Activated CD4-positive, alpha-beta T cell treated with anti-CD3 and anti-CD28 coated beads, Interleukin-2, amount 50 U/mL, for 4 hours (primary cell): ENCODE data around the gene GALNT9.

Experiments used
- DNase-seq, 2 experiments: peaks; one replicate each; pipeline ENCODE4 v3.0.0-alpha.2; 2020

The GALNT9 gene

DNA sequence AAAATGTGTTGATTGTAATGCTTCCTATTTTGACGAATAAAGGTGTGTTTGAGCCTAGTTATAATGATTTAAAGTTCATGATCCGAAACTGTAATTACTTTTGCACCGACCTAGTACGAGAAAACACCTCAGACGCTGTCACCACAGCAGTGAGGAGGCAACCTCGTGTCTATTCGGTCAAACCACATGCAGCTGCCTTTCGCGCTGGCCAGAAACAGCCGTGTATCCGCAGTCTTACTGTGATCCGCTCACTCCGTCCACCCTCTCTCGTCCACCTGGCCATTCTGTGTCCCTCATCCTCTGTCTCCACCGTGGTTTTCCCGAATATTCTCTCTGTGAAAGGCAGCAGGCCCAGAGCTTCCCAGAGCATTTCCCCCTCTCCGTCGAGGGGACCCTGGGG, 118.1 kb downstream of the GALNT9 start:
- DNase-seq = no peak

DNA sequence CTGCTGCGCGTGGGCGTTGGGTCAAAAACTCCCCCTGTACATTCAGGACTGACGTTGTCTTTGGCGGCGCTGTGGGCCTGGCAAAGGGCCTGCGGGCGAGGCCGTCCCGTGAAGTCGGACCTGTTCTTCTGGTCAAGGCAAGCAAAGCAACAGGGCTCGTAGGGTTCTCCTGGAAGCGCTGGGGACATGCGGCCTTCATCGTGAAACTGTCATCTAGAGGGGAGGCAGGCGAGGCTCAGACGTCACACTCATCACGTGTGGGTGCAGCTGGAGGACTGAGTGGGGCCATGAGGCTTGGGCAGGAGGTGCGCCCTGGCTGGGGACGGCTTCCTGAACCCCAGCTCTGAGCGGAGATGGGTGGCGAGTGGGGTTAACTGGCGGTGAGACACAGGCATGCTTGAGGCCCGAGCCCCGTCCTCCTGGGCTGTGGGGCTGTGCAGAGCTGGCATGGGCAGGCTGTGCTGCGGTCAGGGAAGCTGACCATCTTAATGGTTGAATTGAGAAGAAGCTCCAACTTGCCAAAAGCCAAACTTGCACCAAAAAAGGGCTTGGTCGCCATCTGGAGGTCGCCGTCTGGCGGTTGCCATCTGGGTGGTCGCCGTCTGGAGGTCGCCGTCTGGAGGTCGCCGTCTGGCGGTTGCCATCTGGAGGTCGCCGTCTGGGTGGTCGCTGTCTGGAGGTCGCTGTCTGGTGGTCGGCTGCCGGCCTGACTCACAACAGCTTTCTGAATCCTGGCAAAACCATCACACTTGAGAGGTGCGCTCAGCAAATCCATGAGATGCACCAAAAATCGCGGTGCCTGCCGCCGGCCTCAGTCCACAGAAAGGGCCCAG, 119.0 kb downstream of the GALNT9 start:
- no peak for DNase-seq

DNA sequence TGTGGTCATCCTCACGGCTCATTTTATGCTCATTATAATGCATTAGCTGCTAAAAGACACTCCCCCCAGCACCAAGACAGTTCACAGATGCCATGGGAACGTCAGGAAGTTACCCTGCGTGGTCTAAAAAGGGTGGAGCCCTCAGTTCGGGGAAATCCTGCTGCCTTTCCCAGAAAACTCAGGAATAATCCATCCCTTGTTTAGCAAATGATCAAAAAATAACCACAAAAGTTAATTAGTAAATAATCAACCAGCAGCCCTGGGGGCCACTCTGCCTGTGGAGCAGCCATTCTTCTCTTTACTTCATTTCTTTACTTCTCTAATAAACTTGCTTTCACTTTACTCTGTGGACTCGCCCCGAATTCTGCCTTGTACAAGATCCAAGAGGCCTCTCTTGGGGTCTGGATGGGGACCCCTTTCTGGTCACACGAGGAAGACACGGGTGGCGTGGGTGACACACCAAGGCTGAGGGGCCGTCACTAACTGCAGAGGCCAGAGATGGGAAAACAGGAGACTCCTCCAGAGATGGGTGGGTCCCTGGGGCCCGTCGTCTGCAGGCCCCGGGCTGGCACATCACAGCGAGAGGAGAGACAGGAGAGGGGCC, 119.7 kb downstream of the GALNT9 start:
- DNase-seq = no peak

DNA sequence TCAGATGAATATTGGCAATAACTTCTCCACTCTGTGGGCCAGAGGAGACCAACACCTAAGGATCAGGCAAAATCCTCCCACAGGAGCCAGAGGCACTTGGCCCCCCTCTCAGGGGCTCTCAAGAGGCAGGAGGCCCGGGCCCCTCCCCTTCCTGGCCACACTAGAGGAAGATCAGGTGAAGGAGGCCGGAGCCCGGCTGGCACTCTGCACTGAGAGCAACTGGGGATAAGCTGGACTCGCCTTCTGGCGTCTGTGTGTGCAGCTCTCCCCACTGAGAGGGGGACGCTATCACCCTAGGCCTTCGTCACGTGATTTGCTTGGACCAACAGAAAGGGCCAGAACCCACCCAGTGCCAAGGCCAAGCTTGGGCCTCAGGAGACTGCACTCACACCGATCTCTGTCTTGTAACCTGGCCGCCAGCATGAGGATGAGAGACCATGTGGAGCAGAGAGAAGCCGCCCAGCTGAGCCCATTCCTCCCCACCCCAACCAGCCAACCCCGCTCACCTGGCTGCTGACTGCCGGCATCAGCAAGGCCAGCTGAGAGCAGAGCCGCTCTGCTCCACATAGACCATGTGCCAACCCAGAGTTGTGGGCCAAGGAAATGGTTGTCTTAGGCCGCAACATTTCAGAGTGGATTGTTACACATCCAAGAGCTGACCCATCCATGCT, 121.1 kb downstream of the GALNT9 start:
- DNase-seq = no peak

DNA sequence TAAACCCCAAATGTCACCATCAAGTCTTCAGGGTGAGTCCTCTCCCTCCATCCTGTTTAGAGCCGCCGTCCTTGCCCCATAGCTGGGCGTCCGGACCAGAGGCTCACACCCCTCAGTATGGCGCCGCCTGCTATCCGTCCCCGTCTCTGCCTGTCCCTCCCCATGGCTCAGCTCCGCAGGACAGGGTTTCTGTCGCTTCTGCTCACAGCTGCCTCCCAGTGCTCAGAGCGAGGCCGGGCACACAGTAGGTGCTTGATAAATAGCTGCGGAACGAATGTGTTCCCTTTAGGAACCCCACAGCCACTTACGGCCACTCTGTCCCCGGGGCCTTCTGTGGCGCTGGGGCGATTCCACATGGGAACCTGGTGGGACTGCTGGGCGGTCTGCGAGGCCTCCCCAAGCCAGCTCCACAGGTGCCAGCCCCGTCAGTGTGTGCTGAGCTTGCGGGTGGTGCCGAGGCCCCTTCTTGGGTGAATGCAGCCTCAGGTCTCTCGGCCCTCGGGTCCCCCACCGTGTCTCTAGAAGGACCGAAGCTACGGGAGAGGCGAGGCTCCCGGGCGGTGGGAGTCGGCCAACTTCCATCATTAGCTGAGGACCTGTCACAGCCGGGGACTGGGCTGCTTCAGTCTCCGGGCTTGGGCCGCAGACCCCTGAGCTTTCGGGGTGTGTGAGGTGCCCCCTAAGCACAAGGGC, 122.2 kb downstream of the GALNT9 start:
- no peak for DNase-seq

DNA sequence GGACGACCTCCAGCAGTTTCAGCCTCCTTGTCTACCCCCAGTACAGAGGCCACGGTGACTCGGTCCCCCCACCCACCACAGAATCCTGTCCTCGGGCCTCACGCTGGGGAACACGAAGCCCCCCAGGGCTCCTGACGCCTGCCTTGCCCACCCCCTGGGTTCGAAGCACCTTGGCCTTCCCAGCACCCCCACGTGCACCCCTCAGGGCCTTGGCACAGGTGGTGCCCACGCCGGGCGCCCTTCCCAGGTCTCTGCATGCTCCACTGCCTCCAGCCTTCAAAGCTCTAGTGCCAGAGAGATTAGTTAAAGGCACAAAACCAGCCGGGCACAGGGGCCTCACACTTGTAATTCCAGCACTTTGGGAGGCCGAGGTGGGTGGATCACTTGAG, 123.3 kb downstream of the GALNT9 start:
- no peak for DNase-seq

DNA sequence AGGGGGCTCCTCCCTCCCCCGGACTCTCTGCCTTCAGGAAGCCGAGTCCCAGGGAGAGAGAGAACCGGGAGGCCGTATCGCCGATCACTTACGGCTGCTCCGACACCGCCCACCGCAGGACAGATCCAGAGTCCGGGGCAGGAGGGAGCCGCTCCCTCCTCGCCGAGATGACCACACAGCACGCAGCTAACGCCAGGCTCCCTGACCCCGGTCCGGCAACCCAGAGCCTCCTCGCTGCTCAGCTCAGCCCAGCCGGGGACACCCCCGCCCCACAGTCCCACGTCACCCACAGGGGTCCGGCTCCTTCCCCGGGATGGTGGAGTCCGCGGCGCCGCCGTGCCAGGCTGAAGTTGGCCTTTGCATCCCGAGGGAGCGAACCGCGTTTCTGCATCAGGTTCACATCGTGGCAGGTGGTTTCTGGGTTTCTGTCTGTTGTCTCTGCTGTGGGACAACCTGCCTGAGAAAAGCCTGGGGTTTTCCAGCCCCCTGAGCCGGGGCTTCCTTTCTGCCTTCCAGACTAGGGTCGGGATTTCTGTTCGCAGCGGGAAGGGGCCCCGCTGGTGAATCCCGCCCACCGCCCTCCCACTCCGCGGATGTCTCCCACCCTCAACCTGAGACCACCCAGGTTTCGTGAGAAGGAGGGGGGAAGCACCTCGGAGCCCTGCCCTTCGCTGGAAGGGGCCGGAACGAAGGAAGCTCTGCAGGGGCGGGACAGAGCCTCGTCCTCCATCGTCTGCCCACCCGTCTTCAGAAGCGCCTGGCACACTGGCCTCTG, 123.9 kb downstream of the GALNT9 start:
- DNase-seq = no peak

DNA sequence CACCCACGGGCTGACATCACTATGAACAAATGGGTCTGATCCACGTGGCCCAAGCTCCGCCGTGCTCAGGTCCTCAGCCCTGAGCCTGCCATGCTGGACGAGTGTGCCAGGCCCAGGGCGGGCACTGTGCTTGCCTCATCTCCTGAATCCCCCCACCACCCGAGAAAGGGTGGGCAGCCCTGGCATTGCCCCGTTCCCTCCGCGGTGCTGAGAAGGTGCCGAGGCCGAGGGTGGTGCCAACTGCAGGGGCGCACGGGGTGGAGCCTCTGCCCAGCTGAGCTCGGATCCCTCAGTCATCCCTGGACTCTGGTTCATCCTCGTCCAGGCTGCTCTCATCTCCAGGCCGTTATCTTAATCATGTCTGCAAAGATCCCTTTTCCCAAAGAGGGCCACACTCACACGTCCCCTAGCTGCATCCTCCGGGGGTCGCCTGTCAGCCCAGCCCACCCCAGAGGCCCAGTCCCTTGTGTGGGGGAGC, 124.6 kb downstream of the GALNT9 start:
- no peak for DNase-seq

DNA sequence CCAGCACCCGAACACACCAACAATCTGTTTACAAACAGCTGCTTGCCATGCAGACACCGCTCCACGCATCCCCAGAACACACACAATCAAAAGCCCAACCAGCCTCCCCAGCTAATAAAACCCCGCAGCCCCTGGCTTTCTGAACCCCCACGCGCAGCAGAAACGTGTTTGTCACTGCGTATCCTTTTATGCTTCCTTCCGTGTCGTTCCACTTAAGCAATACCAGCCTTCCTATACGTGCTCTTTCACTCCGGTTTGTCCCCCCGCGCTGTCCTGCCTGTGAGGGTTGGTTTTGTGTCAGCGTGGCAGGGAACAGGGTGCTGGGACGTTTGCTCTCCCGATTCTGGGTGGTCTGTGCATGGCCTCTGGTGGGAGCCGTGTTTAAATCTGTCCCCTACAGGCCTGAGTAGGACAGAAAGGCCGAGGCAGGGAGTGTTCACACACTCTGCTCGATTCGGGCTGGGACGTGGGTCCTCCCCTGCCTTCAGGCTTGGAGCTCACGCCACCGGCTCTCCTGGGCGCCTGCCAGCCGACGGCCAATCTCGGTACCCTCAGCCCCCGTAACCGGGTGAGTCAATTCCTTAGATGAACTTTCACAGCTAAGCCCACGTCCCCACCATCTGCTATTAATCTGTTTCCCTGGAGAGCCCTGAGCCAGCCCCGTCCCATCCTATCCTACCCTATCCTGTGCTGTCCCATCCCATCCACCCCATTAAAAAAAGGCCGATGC, 125.2 kb downstream of the GALNT9 start:
- no peak for DNase-seq

DNA sequence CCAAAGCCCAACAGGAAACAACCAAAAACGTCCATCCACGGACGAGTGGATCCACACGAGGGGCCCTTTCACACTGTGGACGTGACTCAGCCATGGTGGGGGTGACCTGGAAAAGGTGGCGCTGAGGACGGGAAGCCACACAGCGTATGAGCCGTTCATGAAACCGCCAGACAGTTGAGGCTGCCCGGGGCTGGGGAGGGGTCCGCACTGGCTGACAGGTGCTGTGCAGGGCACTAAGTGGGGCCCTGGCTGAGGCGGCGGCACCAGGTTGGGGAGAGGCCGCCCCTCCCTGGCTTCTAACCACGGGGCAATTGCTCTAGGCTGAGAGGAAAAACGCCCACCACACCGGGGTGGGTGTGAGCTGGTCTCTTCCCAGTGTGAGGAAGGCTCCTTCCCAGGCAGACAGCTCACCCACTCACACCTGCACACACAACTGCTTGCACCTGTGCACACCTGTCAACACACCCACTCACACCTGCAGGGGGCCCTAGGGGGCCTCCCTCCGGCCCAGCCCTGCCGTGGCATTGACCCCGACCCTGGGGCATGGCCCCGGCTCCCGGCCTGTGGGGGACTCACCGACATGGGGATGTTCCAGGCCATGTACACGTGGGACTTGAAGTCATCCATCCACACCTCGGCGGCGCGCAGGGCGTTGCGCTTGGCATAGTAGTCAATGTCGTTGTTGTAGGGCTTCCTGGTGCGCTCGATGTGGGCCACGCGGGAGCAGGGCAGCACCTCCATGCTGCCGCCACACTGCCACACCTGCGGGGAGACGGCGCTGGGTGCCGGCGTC, 126.3 kb downstream of the GALNT9 start:
- DNase-seq = no peak

DNA sequence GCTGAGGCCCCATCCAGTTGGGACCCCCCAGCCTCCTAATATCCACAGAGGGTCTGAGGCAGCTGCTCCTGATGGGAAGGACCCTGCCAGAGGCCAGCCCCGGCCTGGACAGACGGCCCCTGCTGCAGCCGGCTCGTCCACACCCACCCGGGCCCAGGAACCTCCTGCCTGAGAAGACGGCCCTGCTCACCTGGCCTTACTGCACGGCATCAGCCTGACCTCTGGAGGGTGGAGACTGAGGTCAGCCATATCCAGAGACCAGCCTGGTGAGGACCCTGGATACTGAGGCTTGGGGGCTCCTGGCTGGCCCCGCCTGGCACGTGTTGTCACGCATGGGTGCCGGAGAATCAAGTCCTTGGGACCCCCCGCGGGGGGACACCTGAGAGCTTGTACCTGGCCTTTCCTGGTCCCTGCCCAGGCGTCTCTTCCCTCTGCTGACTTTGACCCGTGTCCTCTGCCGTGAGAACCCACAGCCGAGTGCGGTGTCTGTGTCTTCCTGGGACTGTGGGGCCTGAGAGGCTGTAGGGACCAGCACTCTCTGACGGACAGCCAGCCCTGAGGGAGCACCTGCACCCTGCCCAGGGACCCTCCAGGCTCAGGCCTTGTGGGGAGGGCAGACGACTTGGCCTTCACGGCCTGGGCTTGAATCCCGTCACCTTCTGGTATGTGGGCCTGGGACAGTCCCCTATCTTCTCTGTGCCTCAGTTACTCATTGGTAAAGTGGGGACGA, 127.8 kb downstream of the GALNT9 start:
- DNase-seq = no peak

DNA sequence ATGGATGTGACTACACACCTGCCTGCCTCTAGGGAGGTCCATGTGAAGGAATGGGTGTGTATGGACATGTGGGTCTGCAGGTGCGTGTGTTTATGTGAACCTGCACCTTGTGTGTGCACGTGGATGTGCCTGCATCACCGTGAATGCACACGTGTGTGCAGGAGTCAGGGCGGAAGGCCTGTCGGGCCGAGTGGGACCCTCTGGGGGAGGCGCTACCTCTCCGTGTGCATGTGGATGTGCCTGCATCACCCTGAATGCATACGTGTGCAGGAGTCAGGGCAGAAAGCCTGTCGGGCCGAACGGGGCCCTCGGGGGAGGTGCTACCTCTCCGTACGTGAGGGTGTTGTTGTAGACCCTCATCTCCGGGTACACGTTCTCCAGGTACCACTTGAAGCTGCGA, 128.6 kb downstream of the GALNT9 start:
- DNase-seq = no peak

DNA sequence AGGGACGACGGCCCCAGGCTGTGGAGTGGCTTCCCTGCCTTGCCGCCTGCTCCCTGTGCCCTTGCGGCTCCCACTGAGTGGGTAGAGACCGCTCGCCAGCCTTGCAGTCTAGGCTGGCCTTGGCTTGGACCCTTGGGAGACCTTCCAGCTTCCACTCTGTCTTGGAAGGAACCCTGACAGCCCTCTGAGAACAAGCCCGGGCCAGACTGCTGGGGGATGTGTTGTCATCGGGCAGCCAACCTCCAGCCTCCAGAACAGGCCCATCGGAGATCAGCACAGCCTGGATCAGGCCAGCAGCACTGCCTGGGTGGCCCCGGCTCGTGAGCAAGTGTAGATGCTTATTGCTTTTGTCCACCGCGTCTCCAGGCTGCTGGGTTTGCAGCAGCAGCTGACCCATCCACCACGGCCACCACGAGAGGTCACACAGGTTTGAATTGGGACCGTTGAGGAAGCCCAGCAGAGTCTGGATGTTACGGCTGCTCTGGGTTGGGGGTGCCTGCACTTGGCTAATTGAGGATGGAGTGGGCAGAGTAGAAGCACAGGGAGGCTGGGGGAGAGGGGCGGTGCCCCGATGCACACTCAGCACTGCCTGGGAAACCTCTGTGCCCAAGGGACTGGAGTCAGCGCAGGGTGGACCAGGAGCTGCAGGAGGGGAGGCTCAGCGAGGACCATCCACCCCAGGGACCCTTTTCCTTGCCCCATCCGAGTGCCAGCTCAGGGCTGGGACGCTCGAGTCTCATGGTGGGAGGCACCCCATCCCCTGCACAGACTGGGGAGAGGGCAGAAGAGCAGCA, 129.7 kb downstream of the GALNT9 start:
- DNase-seq = no peak

DNA sequence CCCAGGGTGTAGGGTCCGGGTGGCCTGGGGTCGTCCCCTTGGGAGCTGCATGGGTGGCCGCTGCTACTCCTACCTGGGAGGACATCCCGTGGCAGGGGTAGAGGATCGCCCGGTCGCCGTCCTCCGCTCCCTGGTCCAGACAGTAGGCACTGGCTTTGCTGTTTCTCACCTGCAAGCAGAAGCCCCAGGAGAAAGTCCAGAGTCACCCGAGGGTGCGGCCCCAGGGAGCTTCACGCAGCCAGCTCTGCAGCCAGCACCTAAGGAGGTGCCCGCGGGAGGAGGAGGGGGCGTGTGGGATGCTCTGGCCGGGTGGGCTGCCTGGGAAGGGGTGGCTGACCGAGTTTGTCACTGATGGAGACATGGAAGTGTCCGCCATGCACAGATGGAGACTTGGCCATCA, 130.3 kb downstream of the GALNT9 start:
- no peak for DNase-seq

DNA sequence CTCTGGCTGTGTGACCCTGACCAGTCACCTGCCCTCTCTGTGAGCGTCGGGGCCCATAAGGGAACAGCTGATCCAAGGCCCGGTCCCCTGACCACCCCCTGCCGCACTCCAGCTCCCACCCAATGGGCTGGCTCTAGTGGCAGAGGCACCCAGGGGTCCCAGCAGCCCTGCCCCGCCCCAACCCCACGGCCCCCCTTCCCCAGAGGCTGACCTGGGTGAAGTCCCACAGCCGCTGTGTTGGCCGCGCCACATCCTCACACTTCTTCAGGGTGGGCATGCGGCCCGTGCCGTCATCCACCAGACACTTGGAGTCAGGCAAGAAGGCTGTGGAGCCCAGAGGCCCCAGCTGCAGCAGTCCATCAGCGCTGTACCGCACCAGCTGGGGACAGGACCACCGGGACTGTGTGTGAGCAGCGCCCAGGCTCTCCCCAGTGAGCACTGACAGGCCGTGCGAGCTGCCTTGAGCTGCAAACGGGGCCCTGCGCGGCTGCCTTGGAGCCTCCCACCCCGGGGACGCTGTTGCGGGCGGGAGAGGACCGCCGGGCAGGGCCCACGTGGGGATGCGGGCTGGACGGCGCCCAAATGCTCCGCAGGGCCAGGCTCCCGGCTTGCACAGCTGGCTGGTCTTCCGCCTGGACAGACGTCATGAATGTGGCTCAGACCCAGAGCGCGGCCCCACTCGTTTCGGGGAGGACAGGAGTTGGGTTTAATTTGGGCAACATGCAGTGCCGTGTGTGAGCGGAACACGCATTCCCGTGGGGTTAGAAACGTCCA, 131.6 kb downstream of the GALNT9 start:
- no peak for DNase-seq

DNA sequence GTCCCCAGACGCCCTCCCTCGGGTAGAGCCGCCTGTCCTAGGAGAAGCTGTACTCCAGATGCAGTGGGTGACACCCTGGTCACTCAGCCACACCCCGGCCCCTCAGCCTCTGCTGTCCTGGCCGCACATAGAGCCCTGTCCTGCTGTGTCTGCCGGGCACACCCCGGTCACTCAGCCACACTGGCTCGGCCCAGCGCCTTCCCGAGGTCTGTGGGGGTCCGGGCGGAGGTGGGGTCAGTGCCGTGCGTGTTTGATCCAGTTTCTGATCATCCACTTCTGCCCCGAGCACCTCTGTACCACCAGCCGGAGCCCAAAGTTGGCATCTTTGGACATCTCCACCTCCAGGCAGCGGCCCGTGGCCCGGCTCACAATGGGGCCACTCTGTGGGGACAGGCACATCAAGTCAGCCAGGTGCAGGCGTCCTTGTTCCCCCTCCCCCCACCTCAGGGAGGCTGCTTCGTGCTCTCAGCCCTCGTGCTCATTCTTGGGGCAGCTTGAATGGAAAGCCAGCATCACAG, 132.5 kb downstream of the GALNT9 start:
- DNase-seq = no peak

DNA sequence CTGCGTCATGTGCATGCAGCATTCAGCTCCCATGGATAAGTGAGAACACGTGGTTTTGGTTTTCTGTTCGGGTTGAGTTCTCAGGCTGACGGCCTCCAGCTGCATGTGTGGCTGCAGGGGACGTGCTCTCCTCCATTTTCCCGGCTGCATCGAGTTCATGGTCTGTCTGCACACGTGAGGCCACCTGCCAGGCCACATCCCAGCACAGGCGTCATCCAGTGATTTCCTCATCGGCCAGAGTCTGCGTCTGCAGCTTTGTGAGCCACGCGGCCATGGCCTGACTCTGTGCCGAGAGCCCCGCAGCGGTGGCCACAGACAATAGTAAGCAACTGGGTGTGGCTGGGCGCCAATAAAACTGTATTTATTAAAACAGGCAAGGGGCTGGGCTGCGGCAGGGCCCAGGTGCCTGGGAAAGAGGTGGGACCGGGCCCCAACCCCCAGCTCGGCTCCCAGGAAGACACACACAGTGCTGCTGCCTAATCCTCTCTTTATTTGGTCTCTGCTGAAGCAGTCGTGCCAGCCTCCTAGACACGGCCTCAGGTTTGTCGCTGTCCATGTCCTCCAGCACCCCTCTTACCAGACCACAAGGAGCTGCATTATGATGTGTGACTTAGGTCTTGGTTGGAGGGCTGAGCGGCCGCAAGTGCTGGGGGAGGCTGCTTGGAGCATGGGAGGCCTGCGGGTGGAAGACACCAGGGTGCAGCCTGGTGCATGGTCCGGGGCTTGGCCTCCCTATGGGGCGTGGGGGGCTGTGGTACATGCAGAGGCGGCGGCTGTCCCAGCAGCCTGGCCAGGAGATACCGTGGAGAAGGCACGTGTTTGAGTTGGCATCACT, 133.1 kb downstream of the GALNT9 start:
- DNase-seq = no peak
